Epithelial cell of esophagus (primary cell): ENCODE data around the gene AKAP5.

Experiments
- DNase-seq: peaks from one replicate; pipeline ENCODE4 v3.0.0; 2010; ENCODE audit warnings: low read depth
- H3K4me3 ChIP-seq: 2 replicates; pipeline ENCODE4 v1.5.1; 2011; ENCODE audit warnings: mild to moderate bottlenecking, low read length, control low read depth
- CTCF ChIP-seq: IDR thresholded peaks from 2 replicates; pipeline ENCODE4 v1.5.1; 2011; ENCODE audit warnings: low read depth, mild to moderate bottlenecking, low read length, control low read depth, inconsistent platforms; ENCODE audit not compliant: insufficient read depth; ENCODE audit errors: missing control alignments

Gene AKAP5

GRCh38 chr14:64459405-64460136 lies 5.7 kb upstream of the AKAP5 start:
- DNase-seq = no peak
- H3K4me3 ChIP-seq = no peak overlapping the region
- TF ChIP-seq CTCF = no peak

GRCh38 chr14:64461221-64461620 lies 4.1 kb upstream of the AKAP5 start:
- no peak for TF ChIP-seq CTCF
- DNase-seq = no peak

GRCh38 chr14:64463195-64463594 lies 2.1 kb upstream of the AKAP5 start:
- TF ChIP-seq CTCF = no peak
- DNase-seq = no peak
- H3K4me3 ChIP-seq = no peak overlapping the region

More at GRCh38 chr14:64461221-64461620, 4.1 kb upstream of the AKAP5 start:
- H3K4me3 ChIP-seq = no peak overlapping the region

- no peak overlapping the region for H3K4me3 ChIP-seq
- DNase-seq = no peak
These were observed 1.4 kb upstream of the AKAP5 start for GRCh38 chr14:64463873-64464272.

GRCh38 chr14:64464651-64465050 lies 648 bp upstream of the AKAP5 start:
- DNase-seq = no peak
- TF ChIP-seq CTCF = no peak
- peak overlapping the region; percentile 49 for H3K4me3 ChIP-seq

More at GRCh38 chr14:64463873-64464272, 1.4 kb upstream of the AKAP5 start:
- no peak for TF ChIP-seq CTCF

GRCh38 chr14:64465831-64466554 lies 694 bp downstream of the AKAP5 start:
- no peak for TF ChIP-seq CTCF
- H3K4me3 ChIP-seq = peak overlapping the region; percentile 53
- peak; percentile 27 for DNase-seq
